HEK293 (cell line): ENCODE measurements around the gene HAUS1.

Experiments
- CTCF ChIA-PET: fragments of 350-600 bp; formaldehyde crosslinking; extraction: SDS; loops from one replicate; lab custom pipeline; 2021; ENCODE audit warnings: antibody characterized with exemption; lab: Yijun Ruan, JAX
- POLR2A ChIA-PET: fragments of 300-600 bp; formaldehyde crosslinking; extraction: SDS; loops from one replicate; lab custom pipeline; 2020; ENCODE audit warnings: antibody characterized with exemption, inconsistent platforms; lab: Yijun Ruan, JAX
- H3K27ac ChIP-seq: fragments of 200-500 bp; sonication (Bioruptor generic); 2 replicates; pipeline ENCODE4 v1.5.1; 2014; ENCODE audit warnings: low read depth, low read length, control low read depth, inconsistent platforms; ENCODE audit errors: extremely low read depth
- H3K36me3 ChIP-seq, 2 experiments: fragments of 200-500 bp in 1 of 2; sonication (Bioruptor generic) in 1 of 2; 1 replicate in 1 of 2; 2 replicates in 1 of 2; pipeline ENCODE4 v1.5.1; 2014 to 2017; ENCODE audit warnings: inconsistent platforms in 2 of 2, low read length in 2 of 2; ENCODE audit not compliant: control insufficient read depth in 2 of 2, insufficient read depth in 1 of 2
- H3K4me1 ChIP-seq: fragments of 200-500 bp; sonication (Bioruptor generic); 2 replicates; pipeline ENCODE4 v1.5.1; 2014; ENCODE audit warnings: mild to moderate bottlenecking, low read length, inconsistent platforms; ENCODE audit not compliant: control insufficient read depth, insufficient read depth
- H3K4me3 ChIP-seq: 2 replicates; pipeline ENCODE4 v1.5.1; 2011; ENCODE audit warnings: low read depth, mild to moderate bottlenecking, control low read depth, low read length, moderate library complexity
- H3K9me3 ChIP-seq: fragments of 200-500 bp; sonication (Bioruptor generic); 2 replicates; pipeline ENCODE4 v1.5.1; 2014; ENCODE audit warnings: low read depth, low read length, inconsistent platforms; ENCODE audit not compliant: control insufficient read depth, insufficient read depth
- BCL11A ChIP-seq: fragments of 450-650 bp; formaldehyde crosslinking; IDR thresholded peaks from 2 replicates; pipeline ENCODE4 v1.5.1; 2016; ENCODE audit warnings: low read depth, missing biosample characterization, missing genetic modification characterization
- HOXA7 ChIP-seq: sonication (generic); formaldehyde crosslinking; IDR thresholded peaks from 2 replicates; pipeline ENCODE4 v1.8.1; 2022; ENCODE audit warnings: missing genetic modification reagents, borderline replicate concordance
- KLF7 ChIP-seq: fragments of 450-650 bp; formaldehyde crosslinking; IDR thresholded peaks from 2 replicates; pipeline ENCODE4 v1.5.1; 2016; ENCODE audit warnings: missing biosample characterization, missing genetic modification characterization, borderline replicate concordance
- MZF1 ChIP-seq: fragments of 450-650 bp; formaldehyde crosslinking; IDR thresholded peaks from 2 replicates; pipeline ENCODE4 v1.5.1; 2017; ENCODE audit warnings: missing biosample characterization, missing genetic modification characterization, borderline replicate concordance
- PRDM1 ChIP-seq: fragments of 450-650 bp; formaldehyde crosslinking; IDR thresholded peaks from 2 replicates; pipeline ENCODE4; 2016; ENCODE audit warnings: missing biosample characterization, missing genetic modification characterization
- PRDM2 ChIP-seq: fragments of 450-650 bp; formaldehyde crosslinking; IDR thresholded peaks from 2 replicates; pipeline ENCODE4 v1.5.1; 2016; ENCODE audit warnings: missing biosample characterization, missing genetic modification characterization, borderline replicate concordance
- PRDM6 ChIP-seq: fragments of 450-650 bp; formaldehyde crosslinking; IDR thresholded peaks from 2 replicates; pipeline ENCODE4 v1.5.1; 2017; ENCODE audit warnings: missing biosample characterization, missing genetic modification characterization
- ZBTB44 ChIP-seq: fragments of 450-650 bp; IDR thresholded peaks from 2 replicates; pipeline ENCODE4 v1.5.1; 2018; ENCODE audit warnings: missing biosample characterization, mild to moderate bottlenecking, missing genetic modification characterization
- ZNF18 ChIP-seq: fragments of 450-650 bp; formaldehyde crosslinking; IDR thresholded peaks from 2 replicates; pipeline ENCODE4 v1.5.1; 2016; ENCODE audit warnings: missing biosample characterization, missing genetic modification characterization
- ZNF23 ChIP-seq: fragments of 450-650 bp; formaldehyde crosslinking; IDR thresholded peaks from 2 replicates; pipeline ENCODE4 v1.5.1; 2016; ENCODE audit warnings: missing biosample characterization, missing genetic modification characterization, borderline replicate concordance
- ZNF26 ChIP-seq: fragments of 450-650 bp; formaldehyde crosslinking; IDR thresholded peaks from 2 replicates; pipeline ENCODE4 v1.5.1; 2016; ENCODE audit warnings: missing biosample characterization, missing genetic modification characterization
- ZNF335 ChIP-seq: fragments of 450-650 bp; formaldehyde crosslinking; conservative IDR thresholded peaks from 2 replicates; pipeline ENCODE4 v1.5.1; 2016; ENCODE audit warnings: missing biosample characterization, missing genetic modification characterization
- ZNF366 ChIP-seq: fragments of 450-650 bp; formaldehyde crosslinking; conservative IDR thresholded peaks from 2 replicates; pipeline ENCODE4 v1.5.1; 2016; ENCODE audit warnings: missing biosample characterization, missing genetic modification characterization
- ZNF391 ChIP-seq: fragments of 450-650 bp; formaldehyde crosslinking; IDR thresholded peaks from 2 replicates; pipeline ENCODE4 v1.5.1; 2016; ENCODE audit warnings: low read depth, missing biosample characterization, missing genetic modification characterization, borderline replicate concordance
- ZNF677 ChIP-seq: fragments of 450-650 bp; IDR thresholded peaks from 2 replicates; pipeline ENCODE4 v1.5.0; 2018; ENCODE audit warnings: missing biosample characterization, mild to moderate bottlenecking, missing genetic modification characterization, moderate library complexity
- ZSCAN18 ChIP-seq: fragments of 450-650 bp; formaldehyde crosslinking; IDR thresholded peaks from 2 replicates; pipeline ENCODE4 v1.5.1; 2016; ENCODE audit warnings: missing biosample characterization, missing genetic modification characterization

Gene HAUS1

GRCh38 chr18:46140173-46140572, 36.0 kb downstream of the HAUS1 start:
- ChIA-PET CTCF (interaction anchor here (1.7 kb wide), 1 partner anchor 10 kb away, joined by 7 read pairs; no protein-coding TSS in a partner anchor), POLR2A (interaction anchor here (0.6 kb wide), 1 partner anchor 56 kb away, joined by 5 read pairs; no protein-coding TSS in a partner anchor)
- no peak overlapping the region for H3K27ac ChIP-seq
- H3K9me3 ChIP-seq: no peaks in the 10 kb centered on the region
- H3K4me1 ChIP-seq: no peaks in the 10 kb centered on the region
- no peaks in the 10 kb centered on the region for H3K36me3 ChIP-seq
- TF ChIP-seq ZNF391 (tag by site-specific recombination) (no peak), ZNF26 (tag by site-specific recombination) (no peak), PRDM6 (tag by site-specific recombination) (no peak), PRDM1 (tag by site-specific recombination) (peak; percentile 98), PRDM2 (tag by site-specific recombination) (no peak), ZNF366 (peak; percentile 52; the same call in 1 of the 2 replicates), ZSCAN18 (no peak), ZNF18 (tag by site-specific recombination) (no peak), BCL11A (tag by site-specific recombination) (no peak), ZNF23 (tag by site-specific recombination) (no peak), ZNF335 (tag by site-specific recombination) (no peak), HOXA7 (CRISPR knock-in tag) (no peak), MZF1 (no peak), ZNF677 (no peak), KLF7 (no peak), ZBTB44 (tag by site-specific recombination) (no peak)
- no peak overlapping the region for H3K4me3 ChIP-seq
